K562 (cell line): ENCODE measurements around the gene HSF2BP.
"Not testable (repeated sequence)": the region's sequence is repeated elsewhere in the genome, so short reads cannot be mapped to it uniquely, and the experiment has no call there.

ENCODE experiments used
- ADNP ChIP-seq: fragments of 200-800 bp; sonication (Bioruptor generic); IDR thresholded peaks from 2 replicates; pipeline ENCODE4 v1.6.1; 2016; ENCODE audit warnings: missing genetic modification characterization, missing compliant biosample characterization
- ATF3 ChIP-seq, 2 experiments: fragments of 450-650 bp in 1 of 2; sonication (generic) in 1 of 2; formaldehyde crosslinking in 1 of 2; IDR thresholded peaks in 1 of 2; conservative IDR thresholded peaks in 1 of 2; 2 replicates each; pipeline versions ENCODE4 v1.6.1 to v1.8.1; 2016 to 2023; ENCODE audit warnings: mild to moderate bottlenecking in 2 of 2, moderate library complexity in 2 of 2, inconsistent platforms in 1 of 2, missing genetic modification reagents in 1 of 2
- EP300 ChIP-seq: IDR thresholded peaks from 2 replicates; pipeline ENCODE4 v1.6.1; 2012; ENCODE audit warnings: low read length, improper control_type of control experiment
- FUS ChIP-seq: fragments of 200-400 bp; formaldehyde crosslinking; optimal IDR thresholded peaks from 2 replicates; pipeline ENCODE3; 2017; ENCODE audit warnings: low read depth, low read length
- SP1 ChIP-seq: sonication (generic); formaldehyde crosslinking; IDR thresholded peaks from 2 replicates; pipeline ENCODE4 v1.8.1; 2022; ENCODE audit warnings: mild to moderate bottlenecking, missing genetic modification reagents

- not testable (repeated sequence) for TF ChIP-seq ADNP; EP300; ATF3 (IDR thresholded peaks at IDR 0.05); ATF3 (CRISPR knock-in tag; conservative IDR thresholded peaks at IDR 0.05); SP1 (CRISPR knock-in tag); FUS
Measured at GRCh38 chr21:43511209-43511608, 148.1 kb downstream of the HSF2BP start.
